ENCODE results near the gene RPS6KA5. TPM values are rescaled to one million over a fixed set of nuclear protein-coding genes. Genes with fewer than 3 reads are reported as not detected.
A peak's percentile ranks its signal among the peaks of the same experiment; 100 is the strongest.
"Not testable (repeated sequence)": the region's sequence is repeated elsewhere in the genome, so short reads cannot be mapped to it uniquely, and the experiment has no call there.

The RPS6KA5 gene
- polyA plus RNA-seq, 4 donors = 7.4 to 8.9 (median 7.8) TPM

DNA sequence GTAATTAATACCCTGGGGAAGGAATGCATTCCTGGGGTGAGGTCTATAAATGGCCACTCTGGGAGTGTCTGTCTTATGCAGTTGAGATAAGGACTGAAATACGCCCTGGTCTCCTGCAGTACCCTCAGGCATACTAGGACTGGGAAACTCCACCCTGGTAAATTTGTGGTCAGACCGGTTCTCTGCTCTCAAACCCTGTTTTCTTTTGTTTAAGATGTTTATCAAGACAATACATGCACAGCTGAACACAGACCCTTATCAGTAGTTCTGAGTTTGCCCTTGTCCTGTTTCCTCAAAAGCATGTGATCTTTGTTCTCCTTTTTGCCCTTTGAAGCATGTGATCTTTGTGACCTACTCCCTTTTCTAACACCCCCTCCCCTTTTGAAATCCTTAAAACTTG, 106.8 kb downstream of the RPS6KA5 start:
- DNase-seq (ENCODE audit: low read depth in 4 of 4, low spot score in 3 of 4) = not testable (repeated sequence)

GRCh38 chr14:90943367-90943766, 117.1 kb downstream of the RPS6KA5 start:
- DNase-seq (ENCODE audit: low read depth in 4 of 4, low spot score in 3 of 4) = no peak

- no peak for DNase-seq (ENCODE audit: low read depth in 4 of 4, low spot score in 3 of 4)
Measured at GRCh38 chr14:90942511-90942910, 117.9 kb downstream of the RPS6KA5 start.

DNA sequence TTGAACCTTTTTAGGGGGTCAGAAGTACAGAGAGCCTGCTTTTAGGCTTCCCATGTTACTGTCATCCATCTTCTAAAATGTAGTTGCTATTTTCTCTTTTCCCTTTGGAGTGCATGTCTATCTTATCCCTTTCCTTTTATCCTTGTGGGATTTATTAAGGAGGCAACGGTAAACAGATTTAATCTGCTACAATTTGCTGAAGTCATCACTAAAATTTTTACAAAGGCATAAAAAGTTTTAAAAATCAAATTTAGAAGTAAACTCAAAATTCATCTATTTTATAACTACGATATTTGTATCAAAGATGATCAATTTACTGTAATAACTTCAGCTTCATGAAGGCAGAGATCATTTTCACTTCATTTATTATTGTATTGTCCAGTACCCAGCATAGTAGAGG, 118.7 kb downstream of the RPS6KA5 start:
- DNase-seq (ENCODE audit: low read depth in 4 of 4, low spot score in 3 of 4) = no peak

DNA sequence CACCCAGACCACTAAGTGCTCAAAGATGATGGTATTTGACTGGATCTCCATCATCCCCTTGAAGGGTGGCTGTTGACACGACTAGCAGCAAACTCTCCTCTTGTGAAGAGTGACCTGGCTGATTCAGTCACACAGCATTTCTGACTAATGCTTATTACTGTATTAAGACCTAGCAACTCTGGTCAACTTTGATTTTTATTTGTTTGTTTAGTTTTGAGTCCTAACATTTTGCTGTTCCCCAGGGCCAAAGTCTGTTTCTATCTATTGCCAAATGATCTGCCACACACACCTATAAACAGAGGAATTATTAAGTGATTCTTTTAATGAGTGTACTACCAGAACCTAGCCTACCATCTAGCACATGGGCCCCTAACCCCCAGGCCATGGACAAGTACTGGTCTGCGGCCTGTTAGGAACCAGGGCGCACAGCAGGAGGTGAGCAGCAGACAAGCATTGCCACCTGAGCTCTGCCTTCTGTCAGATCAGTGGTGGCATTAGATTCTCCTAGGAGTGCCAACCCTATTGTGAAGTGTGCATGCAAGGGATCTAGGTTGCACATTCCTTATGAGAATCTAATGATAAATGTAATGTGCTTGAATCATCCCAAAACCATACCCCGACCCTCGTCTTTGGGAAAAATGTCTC, 120.0 kb downstream of the RPS6KA5 start:
- DNase-seq (ENCODE audit: low read depth in 4 of 4, low spot score in 3 of 4) = no peak

DNA sequence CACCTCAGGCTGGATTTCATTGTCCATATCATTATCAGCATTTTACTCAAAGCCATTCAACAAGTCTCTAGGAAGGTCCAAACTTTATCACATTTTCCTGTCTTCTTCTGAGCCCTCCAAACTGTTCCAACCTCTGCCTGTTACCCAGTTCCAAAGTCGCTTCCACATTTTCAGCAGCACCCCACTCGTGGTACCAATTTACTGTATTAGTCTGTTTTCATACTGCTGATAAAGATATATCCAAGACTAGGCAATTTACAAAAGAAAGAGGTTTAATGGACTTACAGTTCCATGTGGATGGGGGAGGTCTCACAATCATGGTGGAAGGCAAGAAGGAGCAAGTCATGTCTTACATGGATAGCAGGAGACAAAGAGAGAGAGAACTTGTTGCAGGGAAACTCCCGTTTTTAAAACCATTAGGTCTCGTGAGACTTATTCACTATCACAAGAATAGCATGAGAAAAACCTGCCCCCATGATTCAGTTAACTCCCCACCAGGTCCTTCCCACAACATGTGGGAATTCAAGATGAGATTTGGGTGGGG, 121.1 kb downstream of the RPS6KA5 start:
- not testable (repeated sequence) for DNase-seq (ENCODE audit: low read depth in 4 of 4, low spot score in 3 of 4)

DNA sequence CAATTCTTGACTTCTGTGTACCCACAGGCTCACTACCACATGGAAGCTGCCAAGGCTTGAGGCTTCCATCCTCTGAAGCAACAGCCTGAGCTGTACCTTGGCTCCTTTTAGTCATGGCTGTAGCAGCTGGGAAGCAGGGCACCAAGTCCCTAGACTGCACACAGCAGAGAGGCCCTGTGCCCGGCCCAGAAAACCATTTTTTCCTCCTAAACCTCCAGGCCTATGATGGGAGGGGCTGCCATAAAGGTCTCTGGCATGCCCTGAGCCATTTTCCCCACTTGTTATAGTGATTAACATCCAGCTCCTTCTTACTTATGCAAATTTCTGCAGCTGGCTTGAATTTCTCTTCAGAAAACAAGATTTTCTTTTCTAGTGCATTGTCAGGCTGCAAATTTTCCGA, 121.8 kb downstream of the RPS6KA5 start:
- no peak for DNase-seq (ENCODE audit: low read depth in 4 of 4, low spot score in 3 of 4)

- no peak for DNase-seq (ENCODE audit: low read depth in 4 of 4, low spot score in 3 of 4)
Measured at GRCh38 chr14:90936757-90937440, 123.5 kb downstream of the RPS6KA5 start.

- DNase-seq (ENCODE audit: low read depth in 4 of 4, low spot score in 3 of 4) = no peak
Measured at GRCh38 chr14:90924621-90925340, 135.7 kb downstream of the RPS6KA5 start.

GRCh38 chr14:90922141-90922540, 138.3 kb downstream of the RPS6KA5 start:
- no peak for DNase-seq (ENCODE audit: low read depth in 4 of 4, low spot score in 3 of 4)

- DNase-seq (ENCODE audit: low read depth in 4 of 4, low spot score in 3 of 4) = no peak
Measured at GRCh38 chr14:90911121-90911520, 149.3 kb downstream of the RPS6KA5 start.

- DNase-seq (ENCODE audit: low read depth in 4 of 4, low spot score in 3 of 4) = no peak
Measured at GRCh38 chr14:90907178-90907577, 153.3 kb downstream of the RPS6KA5 start.

- no peak for DNase-seq (ENCODE audit: low read depth in 4 of 4, low spot score in 3 of 4)
Measured at GRCh38 chr14:90905531-90905930, 154.9 kb downstream of the RPS6KA5 start.

DNA sequence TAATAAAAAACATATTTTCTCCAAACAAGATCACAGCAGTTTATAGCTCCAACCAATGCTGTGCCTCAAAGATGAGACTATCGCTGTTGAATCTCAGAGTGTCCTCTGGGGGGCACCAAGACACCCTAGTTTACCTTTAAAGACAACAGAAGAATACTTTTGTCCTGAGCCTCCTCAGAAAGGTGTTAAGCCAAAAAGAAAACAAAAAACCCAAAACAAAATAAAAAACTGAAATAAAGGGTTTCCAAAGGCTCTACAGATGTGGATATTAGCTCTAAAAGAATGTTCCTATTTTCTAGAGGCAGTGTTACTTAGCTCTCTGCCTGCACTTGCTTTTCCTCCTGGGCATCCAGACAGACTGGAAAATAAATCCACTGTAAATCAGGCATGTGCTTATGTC, 157.3 kb downstream of the RPS6KA5 start:
- DNase-seq (ENCODE audit: low read depth in 4 of 4, low spot score in 3 of 4) = peak; percentile 10 to 22 (median 20)

DNA sequence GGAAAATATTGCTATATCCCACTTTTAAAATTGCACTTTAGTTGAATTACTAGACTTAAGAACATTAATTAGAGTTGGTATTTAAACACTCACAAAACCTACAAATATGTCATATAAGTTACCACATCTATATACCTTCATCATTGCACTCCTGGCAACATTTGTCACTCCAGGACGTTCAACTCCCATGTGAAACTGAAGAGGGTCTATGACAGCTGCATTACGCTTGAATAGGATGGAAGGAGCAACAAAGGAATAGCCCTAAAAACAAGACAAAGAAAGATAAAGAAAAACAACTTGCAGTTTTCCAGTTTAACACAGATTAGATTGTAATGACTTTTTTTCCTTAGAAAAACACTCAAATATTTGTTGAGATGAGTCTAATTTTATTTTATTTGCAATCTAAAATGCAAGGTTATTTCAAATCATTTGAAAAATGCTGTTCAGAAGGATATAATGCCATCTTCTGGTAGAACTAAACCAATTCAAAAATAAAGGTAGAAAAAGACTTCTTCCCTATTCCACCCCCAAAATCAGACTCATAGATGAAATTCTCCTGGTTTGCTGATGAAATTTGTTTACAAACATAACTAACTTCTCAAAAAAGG, 159.9 kb downstream of the RPS6KA5 start:
- no peak for DNase-seq (ENCODE audit: low read depth in 4 of 4, low spot score in 3 of 4)

GRCh38 chr14:90897022-90897421, 163.4 kb downstream of the RPS6KA5 start:
- DNase-seq (ENCODE audit: low read depth in 4 of 4, low spot score in 3 of 4) = no peak

DNA sequence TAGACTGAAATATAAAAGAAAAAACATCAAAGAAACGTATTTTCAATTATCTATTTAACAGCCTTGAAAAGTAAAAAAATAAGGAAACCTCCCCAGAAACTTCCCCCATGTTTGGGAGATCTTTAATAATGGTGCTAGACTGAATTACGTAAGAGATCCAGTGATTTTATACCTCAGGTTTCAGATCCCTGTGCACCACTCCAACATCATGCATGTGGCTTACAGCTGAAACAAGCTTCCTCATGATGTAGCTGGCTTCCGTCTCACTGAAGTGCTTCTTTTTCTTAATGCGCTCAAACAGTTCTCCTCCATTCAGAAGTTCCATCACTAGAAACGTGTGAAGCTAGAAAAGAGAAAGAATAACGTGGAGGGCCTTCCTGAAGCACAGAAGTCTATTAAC, 166.2 kb downstream of the RPS6KA5 start:
- no peak for DNase-seq (ENCODE audit: low read depth in 4 of 4, low spot score in 3 of 4)

- no peak for DNase-seq (ENCODE audit: low read depth in 4 of 4, low spot score in 3 of 4)
Measured at GRCh38 chr14:90893510-90893909, 166.9 kb downstream of the RPS6KA5 start.

DNA sequence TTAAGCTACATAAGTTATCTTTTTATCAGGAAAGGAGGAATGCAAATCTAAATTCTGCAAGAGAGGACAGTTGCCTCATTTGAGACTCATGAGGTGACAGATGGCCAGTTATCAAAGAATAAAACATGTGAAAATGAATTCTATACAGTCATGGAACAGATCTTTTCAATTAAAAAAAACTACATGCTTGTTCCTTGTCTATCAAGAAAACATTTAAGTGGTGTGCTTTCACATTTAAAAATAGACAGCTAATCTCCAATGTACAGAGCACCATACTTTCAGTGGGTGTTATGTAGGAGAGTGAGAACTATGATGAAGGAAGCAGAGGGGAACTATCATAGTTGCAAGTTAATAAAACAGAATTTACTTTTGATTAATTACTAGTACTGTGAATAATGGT, 167.5 kb downstream of the RPS6KA5 start:
- no peak for DNase-seq (ENCODE audit: low read depth in 4 of 4, low spot score in 3 of 4)

- DNase-seq (ENCODE audit: low read depth in 4 of 4, low spot score in 3 of 4) = no peak
Measured at GRCh38 chr14:90891326-90891725, 169.1 kb downstream of the RPS6KA5 start.

All from left renal pelvis (tissue), 4 donors.